CD4-positive, alpha-beta T cell treated with Interleukin-15 for 4 hours (primary cell): ENCODE results near the gene MAPK11.

Source experiments
- DNase-seq: peaks from one replicate; pipeline ENCODE4 v3.0.0-alpha.2; 2020; ENCODE audit warnings: low spot score

Gene MAPK11

GRCh38 chr22:50307890-50308596, 37.9 kb upstream of the MAPK11 start:
- DNase-seq: no peak

GRCh38 chr22:50306753-50307749, 36.9 kb upstream of the MAPK11 start, which contains the start of gene PLXNB2:
Gene PLXNB2 (minus strand): TSS chr22:50307646. CDS start chr22:50290584, 17,062 bp downstream.
- DNase-seq: no peak

DNA sequence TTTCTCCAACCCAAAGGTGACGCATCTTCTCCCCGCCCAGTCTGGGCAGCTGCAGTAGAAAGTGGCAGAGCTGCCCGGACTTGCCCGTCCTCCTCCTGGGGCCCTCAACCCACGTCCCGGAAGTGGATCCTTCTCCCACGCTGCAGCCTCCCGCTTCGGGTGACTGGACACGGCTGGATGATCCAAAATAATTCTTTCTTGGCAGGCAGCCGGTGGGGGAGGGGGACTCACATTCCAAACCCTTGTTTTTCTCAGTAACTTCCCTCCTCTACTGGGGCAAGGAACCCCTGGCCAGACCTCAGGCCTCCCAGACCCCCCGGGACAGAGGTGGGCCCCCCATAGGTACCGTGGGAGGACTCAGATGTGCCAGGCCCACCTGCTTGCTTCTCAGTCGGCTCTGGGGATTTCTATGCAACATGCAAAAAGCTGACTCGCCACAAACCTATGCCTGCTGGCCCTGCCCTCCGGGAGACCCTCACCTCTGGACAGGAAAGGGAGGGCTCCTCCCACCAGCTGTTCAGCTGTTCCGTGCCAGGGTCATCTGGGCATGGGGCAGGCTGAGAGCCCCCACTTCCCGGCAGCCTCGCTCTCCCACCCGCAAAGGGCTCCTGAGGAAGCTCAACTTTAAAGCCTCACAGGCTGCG, 35.9 kb upstream of the MAPK11 start:
- DNase-seq: no peak

DNA sequence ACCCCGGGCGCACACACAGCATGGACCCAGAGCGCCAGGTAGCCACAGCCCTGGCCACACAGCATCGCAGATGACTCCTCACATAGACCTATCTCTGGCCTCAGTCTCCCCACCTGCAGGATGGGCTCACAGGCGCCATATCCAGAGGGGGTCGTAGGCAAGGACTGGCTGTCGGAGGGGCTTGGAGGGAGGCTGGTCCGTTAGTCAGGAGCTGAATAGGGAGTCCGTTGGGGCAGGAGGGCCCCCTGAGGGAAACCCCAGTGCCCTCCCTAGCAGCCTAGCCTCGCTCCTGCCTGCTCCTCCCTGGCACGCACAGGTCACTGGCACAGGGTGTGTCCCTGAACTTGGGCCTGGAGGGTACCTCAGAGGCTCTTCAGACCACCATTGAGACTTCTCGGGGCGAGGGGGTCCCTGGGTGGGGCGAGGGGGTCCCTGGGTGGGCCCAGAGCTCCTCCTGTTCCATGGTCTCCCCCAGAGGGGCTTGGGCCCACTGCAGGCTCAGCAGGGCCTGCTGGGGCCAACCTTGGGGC, 35.3 kb upstream of the MAPK11 start:
- DNase-seq: no peak

DNA sequence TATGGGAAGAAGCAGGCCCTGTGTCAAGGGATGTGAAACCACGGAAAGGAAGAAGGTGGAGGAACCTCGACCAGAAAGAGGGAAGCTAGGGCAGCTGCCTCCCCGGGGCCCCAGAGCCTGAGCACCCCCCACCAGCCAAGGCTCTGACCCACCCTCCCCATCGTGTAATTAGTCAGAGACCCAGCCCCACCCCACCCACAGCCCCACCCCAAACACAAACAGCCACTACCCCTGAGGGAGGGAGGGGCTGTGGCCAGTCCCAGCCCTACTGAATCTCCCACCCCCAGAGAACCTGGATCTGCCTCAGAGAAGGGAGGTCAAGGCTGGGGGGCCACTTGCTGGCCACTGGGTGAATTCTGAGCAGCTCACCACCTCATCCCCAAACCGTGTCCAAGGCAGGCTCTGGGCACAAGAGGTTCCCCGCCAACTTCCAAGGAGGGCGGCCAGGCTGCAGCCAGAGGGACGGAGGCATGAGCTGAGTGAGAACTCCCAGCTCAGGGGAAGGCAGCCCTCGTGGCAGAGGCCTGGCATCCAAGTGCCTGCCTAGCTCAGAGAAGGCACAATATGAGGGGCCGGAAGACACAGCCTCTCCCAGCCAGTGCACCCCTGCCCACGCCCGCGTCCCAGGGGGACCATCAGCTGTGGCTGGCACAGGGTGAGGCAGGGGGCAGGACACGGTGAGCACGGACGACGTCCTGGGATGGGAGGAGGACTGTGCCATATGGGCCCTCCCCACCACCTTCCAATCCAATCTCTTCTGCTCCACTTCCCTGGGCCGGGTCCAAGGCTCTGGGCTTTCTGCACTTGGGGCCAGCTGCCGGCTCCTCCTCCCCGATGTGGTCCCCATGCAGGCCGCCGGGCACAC, 34.6 kb upstream of the MAPK11 start:
- DNase-seq: no peak

DNA sequence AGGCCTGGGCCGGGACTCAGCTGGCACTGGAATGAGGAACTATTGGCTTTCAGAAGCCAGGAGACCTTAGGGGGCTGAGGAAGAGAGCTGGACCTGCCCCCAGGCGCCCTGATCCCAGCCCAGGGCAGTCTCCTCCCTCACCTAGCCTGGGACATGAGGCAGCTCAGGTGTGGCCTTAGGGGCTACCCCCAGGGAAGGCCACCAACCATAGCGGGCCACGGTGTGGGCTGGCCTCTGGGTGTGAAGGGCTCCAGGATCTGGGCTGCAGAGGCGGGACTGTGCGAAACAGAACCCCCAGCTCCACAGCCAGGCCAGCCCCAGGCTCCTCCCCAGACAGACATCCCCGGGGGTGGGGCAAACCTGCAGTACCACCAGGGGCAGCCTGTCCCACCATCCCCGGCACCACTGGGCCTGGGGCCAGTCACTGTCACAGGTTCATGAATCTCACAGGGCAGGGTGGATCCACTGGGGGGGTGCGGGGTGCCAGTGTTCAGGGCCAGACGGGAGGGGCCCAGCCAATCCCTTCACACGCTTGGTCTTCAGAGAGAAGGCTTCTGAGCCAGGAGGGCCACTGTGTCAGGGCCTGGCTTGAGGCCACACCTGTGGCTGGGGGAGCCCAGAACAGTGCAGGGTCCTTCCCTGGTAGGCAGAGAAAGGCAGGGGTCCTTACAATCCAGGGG, 33.8 kb upstream of the MAPK11 start:
- peak; percentile 24 for DNase-seq

GRCh38 chr22:50303515-50303847, 33.3 kb upstream of the MAPK11 start:
- DNase-seq: no peak

GRCh38 chr22:50302564-50302963, 32.4 kb upstream of the MAPK11 start:
- no peak for DNase-seq

- DNase-seq: no peak
These were observed 31.9 kb upstream of the MAPK11 start for GRCh38 chr22:50302041-50302541.

DNA sequence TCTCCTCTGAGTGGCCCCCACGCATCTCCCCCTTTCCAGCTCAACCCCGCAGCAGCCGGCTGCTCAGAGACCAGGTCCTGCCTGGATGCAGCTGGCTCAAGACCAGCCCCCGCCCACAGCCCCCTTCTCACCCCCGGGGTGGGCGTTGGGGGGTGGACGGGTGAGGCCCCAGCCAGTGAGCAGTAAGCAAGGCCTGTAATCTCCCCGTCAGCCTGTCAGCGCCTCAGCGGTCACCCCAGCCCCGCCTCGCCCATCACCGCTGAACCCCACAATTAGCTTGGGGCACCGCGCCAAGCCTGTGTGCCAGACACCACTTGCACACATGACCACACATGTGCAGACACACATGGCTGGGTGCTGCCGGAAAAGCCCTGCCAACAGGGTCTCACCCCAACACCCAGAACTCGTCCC, 31.4 kb upstream of the MAPK11 start:
- no peak for DNase-seq

DNA sequence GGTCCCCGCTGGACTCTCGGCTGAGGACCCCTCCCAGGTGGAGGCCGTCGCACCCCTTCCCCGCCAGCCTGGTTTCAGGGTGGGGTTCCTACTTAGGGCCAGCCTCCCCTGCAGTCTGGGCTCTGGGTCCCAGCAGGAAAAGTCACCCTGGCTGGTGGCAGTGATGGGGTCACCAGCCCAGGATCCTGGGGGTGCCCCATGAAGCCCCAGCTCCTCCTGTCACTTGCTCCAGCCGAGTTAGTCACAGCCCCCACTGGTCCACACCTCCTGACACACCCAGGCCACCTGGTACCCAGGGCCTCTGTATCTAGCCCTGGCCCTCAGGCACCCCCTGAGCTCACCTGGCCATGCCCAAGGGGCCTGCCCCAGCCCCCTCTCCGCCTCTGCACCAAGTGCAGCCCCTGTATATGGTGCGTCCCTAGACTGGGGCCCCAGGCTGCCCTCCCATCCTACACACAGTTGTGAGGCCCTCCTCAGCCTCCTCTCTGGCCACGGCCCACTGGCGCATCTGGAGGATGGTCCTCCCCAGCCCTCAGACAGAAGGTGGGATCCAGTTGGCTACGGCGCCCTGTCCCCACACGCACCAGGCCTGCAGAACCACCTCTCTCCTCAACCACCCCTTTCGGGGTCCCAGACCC, 30.6 kb upstream of the MAPK11 start:
- no peak for DNase-seq

- no peak for DNase-seq
These were observed 29.8 kb upstream of the MAPK11 start for GRCh38 chr22:50299785-50300619.

DNA sequence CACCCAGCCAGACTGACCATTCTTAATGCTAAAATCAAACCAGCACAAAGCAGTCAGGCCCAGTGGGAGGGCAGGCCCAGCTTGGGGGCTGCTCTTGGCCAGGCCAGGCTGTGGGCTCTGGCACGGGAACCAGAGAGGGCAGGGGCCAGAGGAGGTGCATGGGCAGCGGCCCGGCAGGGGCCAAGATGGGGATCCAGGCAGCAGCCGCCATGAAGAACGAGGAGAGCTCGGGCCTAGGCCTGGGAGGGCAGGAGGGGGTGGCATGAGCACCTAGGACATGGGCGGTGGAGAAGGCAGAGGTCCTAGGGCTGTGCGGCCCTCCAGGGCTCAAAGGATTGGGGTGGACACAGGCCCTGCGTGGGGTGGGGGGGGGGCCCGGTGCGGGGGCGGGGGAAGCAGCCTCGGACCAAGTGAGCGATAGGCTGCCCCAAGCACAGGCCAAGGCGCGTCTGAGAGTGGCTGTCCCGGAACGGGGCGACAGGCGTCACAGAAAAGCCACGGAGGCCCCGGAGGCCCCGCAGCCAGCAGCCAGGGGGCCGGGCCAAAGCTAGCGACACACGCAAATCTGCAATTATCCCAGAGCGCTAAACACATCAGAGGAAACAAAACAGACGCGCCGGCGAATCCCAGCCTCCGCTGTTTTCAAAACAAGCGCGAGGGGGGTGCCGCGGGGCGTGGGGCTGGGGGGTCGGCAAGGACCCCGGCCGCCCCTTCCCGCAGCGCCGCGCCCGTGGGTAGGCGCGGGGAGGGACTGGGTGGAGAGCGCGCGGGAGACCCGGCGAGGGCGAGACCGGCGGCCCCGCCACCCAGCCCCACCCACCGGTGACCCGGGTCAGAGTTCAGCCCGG, 29.0 kb upstream of the MAPK11 start:
- DNase-seq: no peak

GRCh38 chr22:50298266-50298637, 28.1 kb upstream of the MAPK11 start:
- DNase-seq: no peak

DNA sequence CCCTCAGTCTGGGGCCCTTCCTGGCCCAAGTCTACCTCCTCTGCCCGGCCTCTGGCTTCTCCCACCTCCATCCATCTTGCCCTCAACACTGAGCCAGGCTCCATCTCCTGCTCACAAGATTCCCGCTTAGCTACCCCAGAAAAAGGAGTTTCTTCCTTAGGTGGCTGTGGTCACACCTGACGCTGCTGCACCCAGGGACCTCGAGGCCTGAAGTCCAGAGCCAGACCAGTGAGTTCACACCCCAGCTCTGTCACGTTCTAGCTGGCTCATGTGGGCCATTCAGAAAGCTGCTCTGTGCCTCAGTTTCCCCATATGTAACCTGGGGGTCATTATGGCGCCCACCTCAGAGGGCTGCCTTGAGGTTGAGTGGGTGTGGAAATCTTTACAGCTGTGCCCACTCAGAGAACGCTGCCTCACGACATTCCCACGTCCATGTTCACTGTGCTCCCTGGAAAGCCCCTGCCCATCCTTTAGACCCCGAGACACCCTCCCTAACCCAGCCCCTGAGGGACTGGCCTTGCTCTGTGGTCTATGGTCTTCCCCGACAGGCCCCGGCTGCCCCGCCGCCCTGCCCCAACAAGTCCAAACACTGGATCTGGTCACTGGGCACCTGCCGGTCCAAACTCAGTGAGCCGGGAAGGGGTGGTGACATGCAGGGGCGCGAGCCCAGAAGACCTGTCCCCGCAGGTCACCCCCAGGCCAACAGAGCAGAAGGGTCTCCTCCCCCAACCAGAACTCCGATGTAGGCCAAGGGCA, 27.5 kb upstream of the MAPK11 start:
- DNase-seq: no peak

GRCh38 chr22:50296658-50297490, 26.7 kb upstream of the MAPK11 start:
- DNase-seq: no peak

DNA sequence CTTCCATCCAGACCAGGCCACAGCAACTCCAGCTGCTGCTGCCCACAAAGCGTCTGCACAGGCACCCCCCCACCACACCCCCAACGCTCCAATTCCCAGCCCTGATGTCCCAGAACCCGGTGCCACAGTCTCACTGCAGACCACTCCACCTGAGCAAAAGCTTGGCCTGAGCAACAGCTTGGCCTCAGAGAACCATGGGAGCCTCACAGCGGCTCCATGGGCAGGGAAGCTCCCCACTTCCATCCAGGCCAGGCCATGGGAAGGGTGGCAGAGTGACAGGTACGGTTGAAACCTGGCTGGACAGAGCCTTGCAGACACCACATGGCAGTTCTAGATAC, 24.1 kb upstream of the MAPK11 start:
- DNase-seq: no peak
